Neutrophil (primary cell): ENCODE data around the gene RYR2.

Source experiments
- H3K27ac ChIP-seq: fragments of 200-600 bp; sonication (generic); 2 replicates; pipeline ENCODE4 v1.5.1; 2016; ENCODE audit warnings: mild to moderate bottlenecking, moderate library complexity
- H3K27me3 ChIP-seq: fragments of 200-600 bp; sonication (generic); 2 replicates; pipeline ENCODE4 v1.6.0; 2016; ENCODE audit warnings: mild to moderate bottlenecking
- H3K36me3 ChIP-seq: fragments of 200-600 bp; sonication (generic); 2 replicates; pipeline ENCODE4 v1.5.1; 2017
- H3K4me1 ChIP-seq, 2 experiments: fragments of 200-600 bp in 1 of 2; sonication (generic) in 1 of 2; 1 replicate in 1 of 2; 2 replicates in 1 of 2; pipeline versions ENCODE4 v1.5.1 to v1.6.1; 2013 to 2016; ENCODE audit warnings: low read depth in 1 of 2, low read length in 1 of 2, mild to moderate bottlenecking in 1 of 2, moderate library complexity in 1 of 2; ENCODE audit not compliant: control insufficient read depth in 1 of 2, insufficient read depth in 1 of 2
- H3K4me3 ChIP-seq, 2 experiments: fragments of 200-600 bp in 1 of 2; sonication (generic) in 1 of 2; 1 replicate in 1 of 2; 2 replicates in 1 of 2; pipeline ENCODE4 v1.5.1; 2013 to 2016; ENCODE audit warnings: low read depth in 1 of 2, low read length in 1 of 2, mild to moderate bottlenecking in 1 of 2, moderate library complexity in 1 of 2
- H3K9me3 ChIP-seq: fragments of 200-600 bp; sonication (generic); 2 replicates; pipeline ENCODE4 v1.5.1; 2016
- CTCF ChIP-seq: fragments of 200-600 bp; sonication (generic); IDR thresholded peaks from 2 replicates; pipeline ENCODE4 v1.5.1; 2016; ENCODE audit warnings: antibody characterized with exemption

The RYR2 gene

GRCh38 chr1:237861944-237862343 is 820.0 kb downstream of the RYR2 start:
- H3K4me3 ChIP-seq, result no peak overlapping the region
- H3K27me3 ChIP-seq, result peaks cover 3% of the 10 kb centered on the region
- no peak overlapping the region for H3K27ac ChIP-seq
- no peaks in the 10 kb centered on the region for H3K36me3 ChIP-seq
- no peaks in the 10 kb centered on the region for H3K9me3 ChIP-seq
- no peaks in the 10 kb centered on the region for H3K4me1 ChIP-seq
- no peak for TF ChIP-seq CTCF

- no peak for TF ChIP-seq CTCF
- peaks cover 3% of the 10 kb centered on the region for H3K27me3 ChIP-seq
- no peaks in the 10 kb centered on the region for H3K36me3 ChIP-seq
- H3K27ac ChIP-seq, result no peak overlapping the region
- H3K9me3 ChIP-seq, result no peaks in the 10 kb centered on the region
- no peak overlapping the region for H3K4me3 ChIP-seq
- no peaks in the 10 kb centered on the region for H3K4me1 ChIP-seq
Measured at GRCh38 chr1:237863234-237863633, 821.2 kb downstream of the RYR2 start.

- Histone ChIP-seq H3K27me3 (peaks cover 3% of the 10 kb centered on the region), H3K27ac (no peak overlapping the region), H3K9me3 (no peaks in the 10 kb centered on the region), H3K36me3 (no peaks in the 10 kb centered on the region), H3K4me1 (no peaks in the 10 kb centered on the region), H3K4me3 (no peak overlapping the region)
- TF ChIP-seq CTCF, result peak; percentile 17
Measured at GRCh38 chr1:237864338-237865244, 822.6 kb downstream of the RYR2 start.

- no peaks in the 10 kb centered on the region for H3K36me3 ChIP-seq
- TF ChIP-seq CTCF, result no peak
- H3K4me3 ChIP-seq, result no peak overlapping the region
- H3K9me3 ChIP-seq, result no peaks in the 10 kb centered on the region
- H3K27me3 ChIP-seq, result peaks cover 3% of the 10 kb centered on the region
- H3K27ac ChIP-seq, result no peak overlapping the region
- no peaks in the 10 kb centered on the region for H3K4me1 ChIP-seq
Measured at GRCh38 chr1:237867380-237867888, 825.5 kb downstream of the RYR2 start.

GRCh38 chr1:237868817-237869600 is 827.0 kb downstream of the RYR2 start:
- H3K27ac ChIP-seq, result no peak overlapping the region
- no peak for TF ChIP-seq CTCF
- H3K4me3 ChIP-seq, result no peak overlapping the region
- H3K4me1 ChIP-seq, result no peaks in the 10 kb centered on the region
- no peaks in the 10 kb centered on the region for H3K27me3 ChIP-seq
- no peaks in the 10 kb centered on the region for H3K36me3 ChIP-seq
- H3K9me3 ChIP-seq, result no peaks in the 10 kb centered on the region
